ENCODE measurements around the gene CPLX4. TPM values are rescaled to one million over a fixed set of nuclear protein-coding genes. Genes with fewer than 3 reads are reported as not detected.

CPLX4 gene
- total RNA-seq, 2 experiments from 2014 or later = not detected

DNA sequence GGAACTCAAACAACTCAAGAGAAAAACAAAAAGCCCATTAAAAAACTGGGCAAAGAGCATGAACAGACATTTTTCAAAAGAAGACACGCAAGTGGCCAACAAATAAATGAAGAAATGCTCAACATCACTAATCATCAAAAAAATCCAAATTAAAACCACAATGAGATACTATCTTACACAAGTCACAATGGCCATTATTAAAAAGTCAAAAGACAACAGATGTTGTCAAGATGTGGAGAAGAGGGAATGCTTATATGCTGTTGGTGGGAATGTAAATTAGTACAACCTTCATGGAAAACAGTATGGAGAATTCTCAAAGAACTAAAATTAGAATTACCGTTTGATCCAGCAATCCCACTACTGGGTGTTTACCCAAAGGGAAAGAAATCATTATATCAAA lies 25.5 kb upstream of the CPLX4 start:
- H3K36me3 Mint-ChIP-seq (ENCODE audit: low read depth) = peaks cover 85% of the 10 kb centered on the region
- intact Hi-C loops (cut with micrococcal nuclease) = loop anchor here (1.0 to 5.0 kb wide), 2 partner anchors 8 to 202 kb away; no protein-coding TSS in a partner anchor
- H3K9me3 Mint-ChIP-seq = peaks cover 13% of the 10 kb centered on the region
- peaks cover 48% of the 10 kb centered on the region for H3K4me1 Mint-ChIP-seq (ENCODE audit: low read depth)
- H3K4me3 Mint-ChIP-seq = no peak overlapping the region
- no peak overlapping the region for H3K27ac Mint-ChIP-seq
- H3K27me3 Mint-ChIP-seq (ENCODE audit: low read depth) = no peaks in the 10 kb centered on the region
- CTCF ChIA-PET = no interaction called here
- DNase-seq = no peak

DNA sequence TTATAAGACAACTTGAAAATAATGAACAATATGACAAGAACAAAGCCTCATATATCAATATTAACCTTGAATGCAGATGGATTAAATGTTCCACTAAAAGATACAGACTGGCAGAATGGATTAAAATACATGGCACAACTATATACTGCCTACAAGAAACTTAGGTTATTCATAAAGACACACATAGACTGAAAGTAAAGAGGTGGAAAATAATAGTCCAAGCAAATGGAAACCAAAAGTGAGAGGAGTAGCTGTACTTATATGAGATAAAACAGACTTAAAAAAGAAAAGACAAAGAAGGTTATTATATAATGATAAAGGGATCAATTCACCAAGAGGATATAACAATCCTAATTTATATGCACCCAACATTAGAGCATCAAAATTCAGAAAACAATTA lies 22.4 kb upstream of the CPLX4 start:
- DNase-seq = no peak
- intact Hi-C loops (cut with micrococcal nuclease) = loop anchor here (1.0 to 5.0 kb wide), 2 partner anchors 17 to 199 kb away; no protein-coding TSS in a partner anchor
- Mint-ChIP-seq H3K27me3 (ENCODE audit: low read depth) (no peaks in the 10 kb centered on the region), H3K36me3 (ENCODE audit: low read depth) (peaks cover 86% of the 10 kb centered on the region), H3K9me3 (peaks cover 13% of the 10 kb centered on the region), H3K4me3 (no peak overlapping the region), H3K4me1 (ENCODE audit: low read depth) (peaks cover 48% of the 10 kb centered on the region), H3K27ac (peak overlapping the region; percentile 25)
- CTCF ChIA-PET = interaction anchor here (0.7 to 1.0 kb wide), 2 partner anchors 11 to 34 kb away, joined by 3 read pairs; no protein-coding TSS in a partner anchor

DNA sequence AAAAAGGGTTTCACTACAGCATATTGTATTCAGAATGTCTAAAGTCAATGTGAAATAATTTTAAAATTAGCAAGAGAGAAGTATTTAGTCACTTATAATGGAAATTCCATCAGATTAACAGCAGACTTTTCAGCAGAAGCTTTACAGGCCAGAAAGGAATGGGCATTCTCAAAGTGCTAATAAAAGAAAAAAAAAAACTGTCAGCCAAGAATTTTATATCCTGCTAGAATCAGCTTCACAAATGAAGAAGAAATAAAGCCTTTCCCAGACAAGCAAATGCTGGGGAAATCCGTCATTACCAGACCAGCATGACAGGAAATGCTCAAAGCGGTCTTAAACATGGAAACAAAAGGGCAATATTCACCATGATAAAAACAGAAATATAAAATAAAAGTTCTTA lies 21.9 kb upstream of the CPLX4 start:
- no peak for DNase-seq
- peaks cover 13% of the 10 kb centered on the region for H3K9me3 Mint-ChIP-seq
- CTCF ChIA-PET = interaction anchor here (0.7 to 1.0 kb wide), 2 partner anchors 11 to 34 kb away, joined by 3 read pairs; no protein-coding TSS in a partner anchor
- peaks cover 43% of the 10 kb centered on the region for H3K4me1 Mint-ChIP-seq (ENCODE audit: low read depth)
- H3K27ac Mint-ChIP-seq = no peak overlapping the region
- H3K4me3 Mint-ChIP-seq = no peak overlapping the region
- intact Hi-C loops (cut with micrococcal nuclease) = loop anchor here (1.0 to 5.0 kb wide), 2 partner anchors 18 to 198 kb away; no protein-coding TSS in a partner anchor
- peaks cover 86% of the 10 kb centered on the region for H3K36me3 Mint-ChIP-seq (ENCODE audit: low read depth)
- no peaks in the 10 kb centered on the region for H3K27me3 Mint-ChIP-seq (ENCODE audit: low read depth)

DNA sequence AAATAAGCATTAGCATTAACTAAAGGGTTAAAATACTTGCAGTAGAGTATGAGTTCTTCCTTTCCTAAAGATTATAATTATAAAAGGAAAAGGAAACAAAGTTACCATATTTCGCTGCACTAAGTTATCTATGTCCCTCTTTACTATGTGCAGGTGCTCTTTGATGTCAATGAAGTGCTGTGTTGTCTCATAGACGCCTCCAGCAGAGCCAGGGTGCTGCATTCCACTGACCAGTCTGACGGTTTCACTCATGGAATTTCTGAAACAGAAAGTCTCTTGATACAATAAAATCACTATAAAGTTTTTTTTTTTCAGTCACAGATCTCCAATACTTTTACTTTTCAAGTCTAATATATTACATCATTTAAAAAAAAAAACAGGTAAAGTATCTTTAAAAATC lies 14.5 kb upstream of the CPLX4 start:
- no peaks in the 10 kb centered on the region for H3K27me3 Mint-ChIP-seq (ENCODE audit: low read depth)

DNA sequence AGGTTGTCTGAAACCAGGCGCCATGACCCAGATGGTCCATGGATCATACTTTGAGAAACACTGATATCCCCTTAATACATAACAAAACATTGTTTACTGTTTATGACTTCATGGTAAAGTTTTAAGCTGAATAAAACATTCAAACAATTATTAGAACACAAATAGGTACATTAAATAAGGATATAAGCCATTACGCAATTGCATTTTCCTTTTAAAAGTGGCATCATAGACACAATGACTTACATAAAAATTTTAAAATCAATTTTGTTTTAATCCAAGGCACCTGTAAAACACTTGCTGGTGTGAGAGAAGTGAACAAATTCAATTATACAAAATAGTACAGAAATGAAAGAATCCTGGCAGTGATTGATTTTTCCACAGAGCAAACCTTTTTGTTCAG lies 10.2 kb upstream of the CPLX4 start:
- DNase-seq = no peak
- no peaks in the 10 kb centered on the region for H3K9me3 Mint-ChIP-seq
- H3K4me3 Mint-ChIP-seq = no peak overlapping the region
- H3K36me3 Mint-ChIP-seq (ENCODE audit: low read depth) = peaks cover 34% of the 10 kb centered on the region
- intact Hi-C loops (cut with micrococcal nuclease) = no loop called here
- H3K27me3 Mint-ChIP-seq (ENCODE audit: low read depth) = no peaks in the 10 kb centered on the region
- H3K27ac Mint-ChIP-seq = no peak overlapping the region
- CTCF ChIA-PET = interaction anchor here (0.7 kb wide), 1 partner anchor 49 kb away, joined by 3 read pairs; no protein-coding TSS in a partner anchor
- no peaks in the 10 kb centered on the region for H3K4me1 Mint-ChIP-seq (ENCODE audit: low read depth)

More for the DNA sequence above, 14.5 kb upstream of the CPLX4 start:
- Mint-ChIP-seq H3K9me3 (no peaks in the 10 kb centered on the region), H3K4me3 (no peak overlapping the region), H3K27ac (no peak overlapping the region), H3K4me1 (ENCODE audit: low read depth) (no peaks in the 10 kb centered on the region), H3K36me3 (ENCODE audit: low read depth) (peaks cover 46% of the 10 kb centered on the region)
- no peak for DNase-seq
- CTCF ChIA-PET = interaction anchor here (0.6 kb wide), 1 partner anchor 694 kb away, joined by 5 read pairs; no protein-coding TSS in a partner anchor
- intact Hi-C loops (cut with micrococcal nuclease) = no loop called here

DNA sequence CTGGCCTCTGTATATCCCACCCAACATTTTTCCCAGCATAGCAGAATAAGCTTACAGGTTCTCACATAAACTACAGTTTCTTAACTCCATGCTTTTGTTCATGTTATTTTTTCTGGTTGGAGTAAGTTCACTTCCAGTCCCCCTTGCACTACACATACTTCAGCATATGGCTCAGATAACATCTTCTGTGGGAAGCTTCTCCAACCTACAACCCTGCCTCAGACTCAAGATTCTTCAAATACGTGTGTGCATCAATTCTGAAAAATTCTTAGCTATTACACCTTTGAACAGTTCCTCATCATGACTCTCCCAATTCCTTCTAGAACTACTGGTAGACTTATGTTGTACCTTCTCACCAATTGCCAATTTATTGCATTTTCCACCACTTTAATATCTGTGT lies 7.5 kb upstream of the CPLX4 start:
- H3K9me3 Mint-ChIP-seq = no peaks in the 10 kb centered on the region
- CTCF ChIA-PET = interaction anchor here (1.0 kb wide), 1 partner anchor 76 kb away, joined by 4 read pairs; no protein-coding TSS in a partner anchor
- no peak overlapping the region for H3K4me3 Mint-ChIP-seq
- no peaks in the 10 kb centered on the region for H3K4me1 Mint-ChIP-seq (ENCODE audit: low read depth)
- DNase-seq = no peak
- intact Hi-C loops (cut with micrococcal nuclease) = no loop called here
- peaks cover 24% of the 10 kb centered on the region for H3K36me3 Mint-ChIP-seq (ENCODE audit: low read depth)
- H3K27me3 Mint-ChIP-seq (ENCODE audit: low read depth) = peaks cover under 1% of the 10 kb centered on the region
- H3K27ac Mint-ChIP-seq = no peak overlapping the region

DNA sequence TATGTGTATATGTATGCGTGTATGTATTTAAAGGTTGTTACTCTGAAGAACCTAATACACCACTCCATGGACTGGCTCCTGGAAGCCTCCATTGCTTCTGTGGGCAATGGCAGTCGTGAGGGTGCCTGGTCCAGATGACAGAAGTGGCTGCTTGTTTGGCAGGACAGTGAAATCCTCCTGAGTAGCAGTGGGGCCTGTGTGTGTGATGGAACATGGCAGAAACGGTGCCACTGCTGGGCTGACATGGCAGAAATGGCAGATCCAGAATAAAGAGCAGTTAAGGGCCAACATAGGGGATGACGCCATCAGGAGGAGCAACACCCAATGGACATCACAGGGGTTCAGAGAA lies 6.1 kb upstream of the CPLX4 start:
- Mint-ChIP-seq H3K4me1 (ENCODE audit: low read depth) (no peaks in the 10 kb centered on the region), H3K4me3 (no peak overlapping the region), H3K36me3 (ENCODE audit: low read depth) (peaks cover 23% of the 10 kb centered on the region), H3K27ac (no peak overlapping the region), H3K27me3 (ENCODE audit: low read depth) (peaks cover 4% of the 10 kb centered on the region), H3K9me3 (no peaks in the 10 kb centered on the region)
- intact Hi-C loops (cut with micrococcal nuclease) = no loop called here
- CTCF ChIA-PET = interaction anchor here (1.8 kb wide), 1 partner anchor 78 kb away, joined by 4 read pairs; no protein-coding TSS in a partner anchor
- no peak for DNase-seq

DNA sequence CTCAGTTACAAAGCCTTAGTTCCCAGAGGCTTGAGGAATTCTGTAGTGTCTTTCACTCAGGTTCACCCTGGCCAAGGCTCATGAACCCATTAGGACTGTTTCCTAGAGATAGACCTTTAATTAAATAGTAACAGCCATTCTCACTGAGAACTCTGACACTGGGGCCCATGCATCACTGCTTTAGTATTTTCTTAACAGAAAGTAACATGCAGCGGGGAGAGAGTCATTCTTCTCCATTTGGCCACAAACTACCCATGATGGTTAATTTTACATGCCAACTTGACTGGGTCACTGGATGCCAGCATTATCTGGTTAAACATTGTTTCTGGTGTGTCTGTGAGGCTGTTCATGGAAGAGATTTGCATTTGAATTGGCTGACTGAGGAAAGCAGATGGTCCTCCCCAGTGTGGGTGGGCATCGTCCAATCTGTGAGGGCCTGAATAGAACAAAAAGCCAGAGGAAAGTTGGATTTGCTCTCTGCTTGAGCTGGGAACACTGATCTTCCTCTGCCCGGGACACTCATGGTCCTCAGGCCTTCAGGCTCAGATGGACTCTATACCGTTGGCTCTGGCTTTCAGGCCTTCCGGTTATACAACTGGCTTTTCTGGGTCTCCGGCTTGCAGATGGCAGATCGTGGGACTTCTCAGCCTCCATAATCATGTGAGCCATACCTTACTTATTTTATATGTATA lies 5.6 kb upstream of the CPLX4 start:
- H3K4me3 Mint-ChIP-seq = no peak overlapping the region
- no peaks in the 10 kb centered on the region for H3K9me3 Mint-ChIP-seq
- CTCF ChIA-PET = interaction anchor here (1.8 kb wide), 1 partner anchor 78 kb away, joined by 4 read pairs; no protein-coding TSS in a partner anchor
- no peaks in the 10 kb centered on the region for H3K4me1 Mint-ChIP-seq (ENCODE audit: low read depth)
- H3K27ac Mint-ChIP-seq = no peak overlapping the region
- peaks cover 21% of the 10 kb centered on the region for H3K36me3 Mint-ChIP-seq (ENCODE audit: low read depth)
- DNase-seq = no peak
- peaks cover 4% of the 10 kb centered on the region for H3K27me3 Mint-ChIP-seq (ENCODE audit: low read depth)
- intact Hi-C loops (cut with micrococcal nuclease) = no loop called here

DNA sequence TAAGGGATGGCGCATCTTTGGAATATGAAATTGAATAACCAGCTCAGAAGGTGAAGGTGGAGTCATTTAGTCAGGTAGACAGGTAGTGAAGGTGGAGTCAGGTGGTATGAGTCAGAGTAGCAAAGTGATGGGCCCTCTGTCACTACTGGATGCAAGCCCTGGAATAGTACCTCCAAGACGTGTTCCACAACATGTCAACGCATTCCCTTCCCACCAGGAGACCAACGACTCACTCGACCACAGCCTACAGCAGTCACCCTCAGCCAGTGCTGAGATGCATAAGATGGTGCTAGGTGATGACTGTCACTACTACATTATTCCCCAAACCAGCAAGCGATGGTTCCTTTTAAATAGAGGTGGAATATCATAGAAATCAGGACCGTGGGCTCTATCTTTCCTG lies 6.8 kb downstream of the CPLX4 start:
- Mint-ChIP-seq H3K36me3 (ENCODE audit: low read depth) (no peaks in the 10 kb centered on the region), H3K4me3 (no peak overlapping the region), H3K4me1 (ENCODE audit: low read depth) (no peaks in the 10 kb centered on the region), H3K9me3 (no peaks in the 10 kb centered on the region), H3K27ac (no peak overlapping the region), H3K27me3 (ENCODE audit: low read depth) (peaks cover 19% of the 10 kb centered on the region)
- intact Hi-C loops (cut with micrococcal nuclease) = no loop called here
- CTCF ChIA-PET = interaction anchor here (0.5 to 9.1 kb wide), 4 partner anchors 62 to 432 kb away, joined by 3 to 162 read pairs (median 6); no protein-coding TSS in a partner anchor
- no peak for DNase-seq

DNA sequence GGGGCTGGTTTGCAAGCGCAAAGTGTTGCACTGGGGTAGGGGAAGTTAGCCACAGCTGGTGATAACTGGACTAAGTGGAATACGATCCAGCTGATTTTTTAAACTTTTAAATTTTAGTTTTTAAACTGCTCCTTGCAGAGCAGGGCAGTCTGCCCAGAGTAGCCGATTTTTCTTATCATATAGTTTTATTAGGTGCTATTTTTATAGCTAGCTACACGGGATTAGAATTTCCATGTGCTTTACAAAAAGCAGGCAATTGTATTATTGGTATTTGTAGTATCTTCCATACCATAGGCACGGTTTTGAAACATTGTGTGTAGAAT lies 9.6 kb downstream of the CPLX4 start:
- Mint-ChIP-seq H3K4me3 (no peak overlapping the region), H3K27ac (no peak overlapping the region), H3K9me3 (no peaks in the 10 kb centered on the region), H3K27me3 (ENCODE audit: low read depth) (peaks cover 29% of the 10 kb centered on the region), H3K4me1 (ENCODE audit: low read depth) (no peaks in the 10 kb centered on the region), H3K36me3 (ENCODE audit: low read depth) (no peaks in the 10 kb centered on the region)
- intact Hi-C loops (cut with micrococcal nuclease) = loop anchor here (1.0 to 5.0 kb wide), 5 partner anchors 49 to 1238 kb away; no protein-coding TSS in a partner anchor
- CTCF ChIA-PET = interaction anchor here (1.1 to 9.1 kb wide), 11 partner anchors 9 to 515 kb away, joined by 3 to 162 read pairs (median 5); partner anchors contain the start of gene CPLX4
- no peak for DNase-seq

DNA sequence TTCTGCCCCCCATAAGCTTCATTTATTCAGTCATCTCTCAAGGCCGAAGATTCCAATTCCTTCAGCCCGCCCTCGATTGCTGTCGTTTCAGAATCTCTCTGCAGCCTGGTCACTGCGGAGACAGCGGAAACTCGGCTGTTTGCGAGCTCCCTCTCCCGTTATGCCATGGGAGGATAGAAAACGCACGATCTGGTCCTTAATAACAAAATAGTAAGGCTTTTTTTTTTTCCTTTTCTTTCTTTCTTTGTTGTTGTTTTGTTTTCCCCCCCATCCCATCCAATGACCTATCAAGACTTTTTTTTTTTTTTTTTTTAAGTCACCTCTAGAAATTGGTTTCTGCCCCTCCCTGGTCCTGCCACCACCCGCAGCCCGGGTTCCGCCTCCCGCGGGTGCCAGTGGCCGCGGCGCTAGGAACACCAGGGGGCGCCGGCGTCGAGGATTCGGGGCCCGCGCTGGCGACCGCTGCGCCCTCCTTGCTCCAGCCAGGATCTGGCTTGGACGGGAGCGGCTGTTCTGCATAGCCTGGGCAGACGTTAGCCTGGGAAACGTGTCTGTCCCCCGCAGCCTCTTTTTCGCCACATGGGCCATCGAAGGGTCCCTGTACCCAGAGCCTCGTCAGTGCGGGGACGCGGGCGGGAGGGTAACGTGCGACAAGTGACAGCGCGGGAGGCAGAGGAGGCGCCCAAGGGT lies 10.1 kb downstream of the CPLX4 start:
- intact Hi-C loops (cut with micrococcal nuclease) = loop anchor here (1.0 to 5.0 kb wide), 5 partner anchors 50 to 1239 kb away; no protein-coding TSS in a partner anchor
- Mint-ChIP-seq H3K4me1 (ENCODE audit: low read depth) (no peaks in the 10 kb centered on the region), H3K27ac (no peak overlapping the region), H3K9me3 (no peaks in the 10 kb centered on the region), H3K27me3 (ENCODE audit: low read depth) (peaks cover 29% of the 10 kb centered on the region), H3K36me3 (ENCODE audit: low read depth) (no peaks in the 10 kb centered on the region), H3K4me3 (peak overlapping the region; percentile 48)
- peak; percentile 67 for DNase-seq
- CTCF ChIA-PET = interaction anchor here (0.6 to 9.1 kb wide), 27 partner anchors 9 to 1103 kb away, joined by 3 to 162 read pairs (median 4); partner anchors contain the start of gene CPLX4

DNA sequence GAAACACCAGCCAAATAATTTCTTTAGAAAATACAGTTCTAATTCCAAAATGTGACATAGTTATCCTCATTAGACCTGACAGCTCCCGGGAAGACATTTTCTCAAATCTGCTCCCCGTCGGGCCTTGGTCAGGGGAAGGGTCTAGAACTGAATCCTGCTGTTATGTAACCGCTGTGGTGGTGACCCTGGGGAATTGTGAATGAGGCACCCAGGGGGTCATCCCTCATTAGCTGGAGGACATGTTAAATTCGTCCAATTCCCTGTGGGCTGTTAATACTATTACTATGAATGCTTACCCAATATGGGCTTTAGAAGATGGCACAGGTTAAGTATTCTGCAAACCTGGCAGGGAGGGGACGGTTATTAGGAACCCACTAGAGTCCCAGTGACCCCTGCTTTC lies 11.8 kb downstream of the CPLX4 start:
- Mint-ChIP-seq H3K4me3 (no peak overlapping the region), H3K27me3 (ENCODE audit: low read depth) (peaks cover 23% of the 10 kb centered on the region), H3K4me1 (ENCODE audit: low read depth) (no peaks in the 10 kb centered on the region), H3K36me3 (ENCODE audit: low read depth) (no peaks in the 10 kb centered on the region), H3K9me3 (no peaks in the 10 kb centered on the region), H3K27ac (no peak overlapping the region)
- CTCF ChIA-PET = interaction anchor here (1.0 to 9.1 kb wide), 2 partner anchors 34 to 96 kb away, joined by 3 to 162 read pairs; no protein-coding TSS in a partner anchor
- intact Hi-C loops (cut with micrococcal nuclease) = loop anchor here (5.0 kb wide), 1 partner anchor 1241 kb away; no protein-coding TSS in a partner anchor
- no peak for DNase-seq
